OCI-LY7 (cell line): ENCODE results near the gene SLC29A1. TPM values are rescaled to one million over a fixed set of nuclear protein-coding genes. Genes with fewer than 3 reads are reported as not detected.

Experiments used
- BruUV-seq: library from RNA; stranded (reverse); fragments of 400-500 nt; replicated peaks from 2 replicates; lab custom pipeline; 2021; lab: Mats Ljungman, UMichigan
- CTCF ChIA-PET: fragments of 300-600 bp; sonication (Branson Sonifier 250); formaldehyde crosslinking; loops from one replicate; lab custom pipeline; 2022; ENCODE audit warnings: antibody characterized with exemption; ENCODE audit not compliant: unreplicated experiment; lab: Charles Lee
- POLR2A ChIA-PET: fragments of 300-600 bp; sonication (Branson Sonifier 250); formaldehyde crosslinking; loops from one replicate; lab custom pipeline; 2022; ENCODE audit warnings: antibody characterized with exemption; lab: Charles Lee
- DNase-seq: peaks from one replicate; pipeline ENCODE4 v3.0.0-alpha.2; 2015; ENCODE audit warnings: low spot score
- H2AFZ ChIP-seq: fragments of 200-600 bp; sonication (generic), shearing (Covaris generic); 2 replicates; pipeline ENCODE4 v1.6.1; 2014; ENCODE audit warnings: mild to moderate bottlenecking, antibody characterized with exemption, low read length, moderate library complexity
- H3K27ac ChIP-seq: fragments of 200-600 bp; sonication (generic); 2 replicates; pipeline ENCODE4 v1.5.1; 2014; ENCODE audit warnings: mixed run types, low read depth, mild to moderate bottlenecking, moderate library complexity, low read length, inconsistent platforms; ENCODE audit not compliant: poor library complexity, severe bottlenecking
- H3K36me3 ChIP-seq: fragments of 200-600 bp; sonication (generic); 2 replicates; pipeline ENCODE4 v1.6.1; 2014; ENCODE audit warnings: mild to moderate bottlenecking, antibody characterized with exemption, low read length, moderate library complexity, mixed read lengths; ENCODE audit not compliant: insufficient read depth
- H3K4me1 ChIP-seq: fragments of 200-600 bp; sonication (generic); 2 replicates; pipeline ENCODE4 v1.5.1; 2014; ENCODE audit warnings: mild to moderate bottlenecking, low read length; ENCODE audit not compliant: insufficient read depth, poor library complexity, severe bottlenecking
- H3K4me2 ChIP-seq: fragments of 200-600 bp; sonication (generic); 2 replicates; pipeline ENCODE4 v1.6.1; 2014; ENCODE audit warnings: mild to moderate bottlenecking, low read length
- H3K4me3 ChIP-seq: fragments of 200-600 bp; sonication (generic); 2 replicates; pipeline ENCODE4 v1.5.1; 2014; ENCODE audit warnings: mild to moderate bottlenecking, low read depth, low read length; ENCODE audit not compliant: poor library complexity, severe bottlenecking
- H3K79me2 ChIP-seq: fragments of 200-600 bp; sonication (generic); 2 replicates; pipeline ENCODE4 v1.6.1; 2016; ENCODE audit warnings: low read depth, mild to moderate bottlenecking, low read length, moderate library complexity, mixed read lengths; ENCODE audit not compliant: insufficient read depth
- H3K9me2 ChIP-seq: fragments of 200-600 bp; sonication (generic); 2 replicates; pipeline ENCODE4 v1.6.1; 2016; ENCODE audit warnings: mild to moderate bottlenecking, low read length, mixed read lengths; ENCODE audit not compliant: insufficient read depth
- H3K9me3 ChIP-seq: fragments of 200-600 bp; sonication (generic); 2 replicates; pipeline ENCODE4 v1.6.1; 2014; ENCODE audit warnings: mild to moderate bottlenecking, mixed run types, low read length, mixed read lengths
- H4K20me1 ChIP-seq: fragments of 200-600 bp; sonication (generic); 2 replicates; pipeline ENCODE4 v1.6.1; 2014; ENCODE audit warnings: mild to moderate bottlenecking, antibody characterized with exemption, low read length, moderate library complexity, mixed read lengths; ENCODE audit not compliant: insufficient read depth
- EZH2phosphoT487 ChIP-seq: fragments of 200-600 bp; sonication (generic); IDR thresholded peaks from 2 replicates; pipeline ENCODE4 v1.6.1; 2018; ENCODE audit warnings: low read depth, borderline replicate concordance, mild to moderate bottlenecking, mixed run types, antibody characterized with exemption, low read length, moderate library complexity, mixed read lengths
- intact Hi-C: fragments of 100-400 bp; cut with micrococcal nuclease; formaldehyde crosslinking; loops from one replicate; pipeline ENCODE4 v1.10.0; 2022; ENCODE audit not compliant: unreplicated experiment
- total RNA-seq, 2 experiments: library from RNA; depleted of rRNA in 1 of 2; stranded (reverse); fragments of >200 nt in 1 of 2; shearing (Covaris generic) in 1 of 2; gene quantifications; 2 replicates each; pipeline ENCODE4 v1.2.3, GENCODE V29; 2014 to 2022
- TF ChIP-seq, protein P1 (sequence below): fragments of 200-600 bp; sonication (generic); conservative IDR thresholded peaks from 2 replicates; pipeline ENCODE4 v1.5.1; 2014; ENCODE audit warnings: mild to moderate bottlenecking, antibody characterized with exemption, low read length, moderate library complexity, mixed read lengths

Gene SLC29A1
- total RNA-seq, 2 experiments from 2014 or later, result 52.6 to 64.6 TPM

DNA sequence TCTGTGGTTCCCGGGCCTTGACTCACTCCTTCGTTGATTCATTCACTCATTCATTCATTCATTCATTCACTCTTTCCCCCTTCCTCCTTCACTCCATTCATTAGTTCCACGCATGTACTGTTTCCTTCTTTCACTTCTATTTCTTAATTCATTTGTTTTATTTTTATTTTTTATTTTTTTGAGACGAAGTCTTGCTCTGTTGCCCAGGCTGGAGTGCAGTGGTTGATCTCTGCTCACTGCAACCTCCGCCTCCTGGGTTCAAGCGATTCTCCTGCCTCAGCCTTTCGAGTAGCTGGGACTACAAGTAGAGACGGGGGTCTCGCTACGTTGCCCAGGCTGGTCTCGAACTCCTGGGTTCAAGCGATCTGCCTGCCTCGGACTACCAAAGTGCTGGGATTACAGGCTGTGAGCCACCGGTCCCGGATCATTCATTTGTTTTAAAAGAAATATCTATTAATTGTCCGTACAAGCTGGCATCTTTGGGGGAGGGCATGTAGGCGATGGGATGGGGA, 42.4 kb downstream of the SLC29A1 start:
- peak overlapping the region; percentile 86 for H3K4me3 ChIP-seq
- no peaks in the 10 kb centered on the region for H4K20me1 ChIP-seq
- BruUV-seq, result no TSS peak
- H2AFZ ChIP-seq, result peak overlapping the region; percentile 56
- no peaks in the 10 kb centered on the region for H3K9me3 ChIP-seq
- H3K4me1 ChIP-seq, result peaks cover 62% of the 10 kb centered on the region
- intact Hi-C loops, result loop anchor here (2.0 to 5.0 kb wide), 2 partner anchors 41 to 122 kb away; partner anchors contain the start of gene CDC5L
- POLR2A ChIA-PET, result no interaction called here
- no peak for DNase-seq
- no peaks in the 10 kb centered on the region for H3K9me2 ChIP-seq
- peak overlapping the region; percentile 96; the same call in 1 of the 2 replicates for H3K4me2 ChIP-seq
- TF ChIP-seq, protein P1, sequence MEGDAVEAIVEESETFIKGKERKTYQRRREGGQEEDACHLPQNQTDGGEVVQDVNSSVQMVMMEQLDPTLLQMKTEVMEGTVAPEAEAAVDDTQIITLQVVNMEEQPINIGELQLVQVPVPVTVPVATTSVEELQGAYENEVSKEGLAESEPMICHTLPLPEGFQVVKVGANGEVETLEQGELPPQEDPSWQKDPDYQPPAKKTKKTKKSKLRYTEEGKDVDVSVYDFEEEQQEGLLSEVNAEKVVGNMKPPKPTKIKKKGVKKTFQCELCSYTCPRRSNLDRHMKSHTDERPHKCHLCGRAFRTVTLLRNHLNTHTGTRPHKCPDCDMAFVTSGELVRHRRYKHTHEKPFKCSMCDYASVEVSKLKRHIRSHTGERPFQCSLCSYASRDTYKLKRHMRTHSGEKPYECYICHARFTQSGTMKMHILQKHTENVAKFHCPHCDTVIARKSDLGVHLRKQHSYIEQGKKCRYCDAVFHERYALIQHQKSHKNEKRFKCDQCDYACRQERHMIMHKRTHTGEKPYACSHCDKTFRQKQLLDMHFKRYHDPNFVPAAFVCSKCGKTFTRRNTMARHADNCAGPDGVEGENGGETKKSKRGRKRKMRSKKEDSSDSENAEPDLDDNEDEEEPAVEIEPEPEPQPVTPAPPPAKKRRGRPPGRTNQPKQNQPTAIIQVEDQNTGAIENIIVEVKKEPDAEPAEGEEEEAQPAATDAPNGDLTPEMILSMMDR, result no peak
- no peak for TF ChIP-seq EZH2phosphoT487
- CTCF ChIA-PET, result no interaction called here
- peaks cover 24% of the 10 kb centered on the region; the same call in 1 of the 2 replicates for H3K36me3 ChIP-seq
- peaks cover 41% of the 10 kb centered on the region for H3K79me2 ChIP-seq
- peak overlapping the region; percentile 85 for H3K27ac ChIP-seq

DNA sequence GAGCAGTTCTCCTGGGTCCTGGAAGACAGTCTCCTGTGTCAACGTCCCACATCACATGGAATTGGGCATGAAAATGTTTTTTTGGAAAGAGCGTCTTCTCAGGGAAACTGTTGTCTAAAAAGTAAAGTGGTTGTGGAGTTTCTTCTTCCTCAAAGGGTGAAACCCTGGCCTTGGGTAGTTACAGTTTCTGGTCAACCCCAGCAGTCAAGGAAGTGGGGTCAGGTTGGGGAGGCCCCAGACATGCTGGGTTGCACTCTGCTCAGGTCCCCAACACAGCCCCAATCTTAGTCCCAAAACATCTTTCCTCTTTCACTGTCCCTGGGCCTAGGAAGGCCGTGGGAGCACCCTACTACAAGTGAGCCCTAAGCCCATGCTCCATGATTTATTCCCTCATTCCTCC, 43.0 kb downstream of the SLC29A1 start:
- no peak overlapping the region for H3K4me2 ChIP-seq
- no peak overlapping the region for H3K27ac ChIP-seq
- peaks cover 57% of the 10 kb centered on the region for H3K4me1 ChIP-seq
- POLR2A ChIA-PET, result interaction anchor here (1.6 kb wide), 1 partner anchor 19 kb away, joined by 5 read pairs; the partner anchor contains the start of gene HSP90AB1
- TF ChIP-seq EZH2phosphoT487, result no peak
- TF ChIP-seq, protein P1, result no peak
- H3K9me3 ChIP-seq, result no peaks in the 10 kb centered on the region
- no TSS peak for BruUV-seq
- no peak overlapping the region for H3K4me3 ChIP-seq
- peaks cover 36% of the 10 kb centered on the region for H3K79me2 ChIP-seq
- DNase-seq, result no peak
- intact Hi-C loops, result loop anchor here (5.0 kb wide), 1 partner anchor 121 kb away; the partner anchor contains the start of gene CDC5L
- H2AFZ ChIP-seq, result no peak overlapping the region
- H3K36me3 ChIP-seq, result peaks cover 18% of the 10 kb centered on the region; the same call in 1 of the 2 replicates
- H3K9me2 ChIP-seq, result no peaks in the 10 kb centered on the region
- H4K20me1 ChIP-seq, result no peaks in the 10 kb centered on the region
- CTCF ChIA-PET, result interaction anchor here (0.6 to 0.9 kb wide), 3 partner anchors 21 to 1393 kb away, joined by 4 to 19 read pairs (median 8); no protein-coding TSS in a partner anchor

DNA sequence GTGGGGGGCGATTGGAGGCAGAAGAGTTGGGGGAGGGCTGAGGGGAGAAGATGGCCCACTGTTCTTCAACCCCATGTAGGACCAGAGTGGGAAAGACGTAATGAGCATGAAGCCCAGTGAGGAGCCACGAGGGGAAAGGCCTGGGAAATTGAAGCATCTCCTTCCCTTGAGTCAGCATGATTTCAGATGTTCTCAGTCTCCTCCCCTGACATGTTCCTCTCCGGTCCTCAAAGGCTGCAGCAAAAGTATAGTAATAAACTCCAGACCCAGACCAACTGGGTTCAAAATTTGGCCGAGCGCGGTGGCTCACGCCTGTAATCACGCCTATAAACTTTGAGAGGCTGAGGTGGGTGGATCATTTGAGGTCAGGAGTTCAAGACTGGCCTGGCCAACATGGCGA, 43.9 kb downstream of the SLC29A1 start:
- H3K4me3 ChIP-seq, result no peak overlapping the region
- H2AFZ ChIP-seq, result no peak overlapping the region
- no peak overlapping the region for H3K27ac ChIP-seq
- H3K4me1 ChIP-seq, result peaks cover 48% of the 10 kb centered on the region
- CTCF ChIA-PET, result interaction anchor here (0.6 to 0.9 kb wide), 3 partner anchors 22 to 1392 kb away, joined by 4 to 19 read pairs (median 8); no protein-coding TSS in a partner anchor
- H4K20me1 ChIP-seq, result no peaks in the 10 kb centered on the region
- no peak for DNase-seq
- POLR2A ChIA-PET, result interaction anchor here (0.6 to 1.6 kb wide), 3 partner anchors 20 to 138 kb away, joined by 3 to 5 read pairs (median 5); partner anchors contain the start of gene HSP90AB1
- peaks cover 27% of the 10 kb centered on the region for H3K79me2 ChIP-seq
- no peak overlapping the region for H3K4me2 ChIP-seq
- intact Hi-C loops, result loop anchor here (5.0 kb wide), 1 partner anchor 120 kb away; the partner anchor contains the start of gene CDC5L
- no TSS peak for BruUV-seq
- peaks cover 9% of the 10 kb centered on the region; the same call in 1 of the 2 replicates for H3K36me3 ChIP-seq
- H3K9me2 ChIP-seq, result no peaks in the 10 kb centered on the region
- H3K9me3 ChIP-seq, result no peaks in the 10 kb centered on the region
- TF ChIP-seq, protein P1, result no peak
- no peak for TF ChIP-seq EZH2phosphoT487
